ENCODE results near the gene DYSF. TPM values are rescaled to one million over a fixed set of nuclear protein-coding genes. Genes with fewer than 3 reads are reported as not detected.

DYSF gene
- total RNA-seq, 2 donors from 2014 or later: 0.34 to 2.8 TPM

- no peak for DNase-seq
- Mint-ChIP-seq H3K4me3 (no peak overlapping the region), H3K27ac (no peak overlapping the region), H3K27me3 (peaks cover 28% of the 10 kb centered on the region), H3K36me3 (ENCODE audit: low read depth) (no peaks in the 10 kb centered on the region), H3K4me1 (peaks cover 3% of the 10 kb centered on the region)
- ATAC-seq: no peak
- no peaks in the 10 kb centered on the region for H3K9me3 ChIP-seq (ENCODE audit: control insufficient read depth, low read length, poor library complexity, severe bottlenecking)
Measured at GRCh38 chr2:71505086-71505769, 51.9 kb downstream of the DYSF start.

- no peaks in the 10 kb centered on the region for H3K36me3 Mint-ChIP-seq (ENCODE audit: low read depth)
- ATAC-seq (no peak), DNase-seq (no peak)
- H3K9me3 ChIP-seq (ENCODE audit: control insufficient read depth, low read length, poor library complexity, severe bottlenecking): no peaks in the 10 kb centered on the region
- no peak overlapping the region for H3K4me3 Mint-ChIP-seq
- H3K27ac Mint-ChIP-seq: no peak overlapping the region
- peaks cover 30% of the 10 kb centered on the region for H3K27me3 Mint-ChIP-seq
- H3K4me1 Mint-ChIP-seq: peaks cover 5% of the 10 kb centered on the region
Measured at GRCh38 chr2:71505770-71506140, 52.4 kb downstream of the DYSF start.

- Mint-ChIP-seq H3K27ac (no peak overlapping the region), H3K36me3 (ENCODE audit: low read depth) (no peaks in the 10 kb centered on the region), H3K4me3 (no peak overlapping the region), H3K4me1 (peaks cover 5% of the 10 kb centered on the region), H3K27me3 (peaks cover 27% of the 10 kb centered on the region)
- DNase-seq (no peak), ATAC-seq (no peak)
- H3K9me3 ChIP-seq (ENCODE audit: control insufficient read depth, low read length, poor library complexity, severe bottlenecking): no peaks in the 10 kb centered on the region
Measured at GRCh38 chr2:71506222-71507153, 53.1 kb downstream of the DYSF start.

GRCh38 chr2:71507476-71507875 lies 54.1 kb downstream of the DYSF start:
- no peak overlapping the region for H3K4me3 Mint-ChIP-seq
- peaks cover 27% of the 10 kb centered on the region for H3K27me3 Mint-ChIP-seq
- peaks cover 5% of the 10 kb centered on the region for H3K4me1 Mint-ChIP-seq
- ATAC-seq (no peak), DNase-seq (no peak)
- no peaks in the 10 kb centered on the region for H3K36me3 Mint-ChIP-seq (ENCODE audit: low read depth)
- H3K27ac Mint-ChIP-seq: no peak overlapping the region
- H3K9me3 ChIP-seq (ENCODE audit: control insufficient read depth, low read length, poor library complexity, severe bottlenecking): no peaks in the 10 kb centered on the region

- no peak overlapping the region for H3K4me3 Mint-ChIP-seq
- peaks cover 25% of the 10 kb centered on the region for H3K27me3 Mint-ChIP-seq
- DNase-seq (peak; percentile 46 to 61 (median 55)), ATAC-seq (peak; percentile 63)
- H3K36me3 Mint-ChIP-seq (ENCODE audit: low read depth): no peaks in the 10 kb centered on the region
- H3K9me3 ChIP-seq (ENCODE audit: control insufficient read depth, low read length, poor library complexity, severe bottlenecking): no peaks in the 10 kb centered on the region
- peaks cover 5% of the 10 kb centered on the region for H3K4me1 Mint-ChIP-seq
- H3K27ac Mint-ChIP-seq: no peak overlapping the region
Measured at GRCh38 chr2:71510196-71510807, 56.9 kb downstream of the DYSF start.

- no peak overlapping the region for H3K4me3 Mint-ChIP-seq
- DNase-seq (no peak), ATAC-seq (no peak)
- H3K4me1 Mint-ChIP-seq: peaks cover 5% of the 10 kb centered on the region
- no peak overlapping the region for H3K27ac Mint-ChIP-seq
- H3K27me3 Mint-ChIP-seq: peaks cover 25% of the 10 kb centered on the region
- no peaks in the 10 kb centered on the region for H3K9me3 ChIP-seq (ENCODE audit: control insufficient read depth, low read length, poor library complexity, severe bottlenecking)
- no peaks in the 10 kb centered on the region for H3K36me3 Mint-ChIP-seq (ENCODE audit: low read depth)
Measured at GRCh38 chr2:71510938-71511337, 57.6 kb downstream of the DYSF start.

- no peaks in the 10 kb centered on the region for H3K9me3 ChIP-seq (ENCODE audit: control insufficient read depth, low read length, poor library complexity, severe bottlenecking)
- H3K4me1 Mint-ChIP-seq: peaks cover 7% of the 10 kb centered on the region
- no peaks in the 10 kb centered on the region for H3K36me3 Mint-ChIP-seq (ENCODE audit: low read depth)
- peaks cover 32% of the 10 kb centered on the region for H3K27me3 Mint-ChIP-seq
- DNase-seq (no peak), ATAC-seq (no peak)
- H3K4me3 Mint-ChIP-seq: no peak overlapping the region
- H3K27ac Mint-ChIP-seq: no peak overlapping the region
Measured at GRCh38 chr2:71511776-71512175, 58.4 kb downstream of the DYSF start.

GRCh38 chr2:71512386-71512785 lies 59.0 kb downstream of the DYSF start:
- ATAC-seq: no peak

GRCh38 chr2:71513096-71513495 lies 59.7 kb downstream of the DYSF start:
- Mint-ChIP-seq H3K27me3 (peaks cover 35% of the 10 kb centered on the region), H3K36me3 (ENCODE audit: low read depth) (no peaks in the 10 kb centered on the region), H3K4me3 (no peak overlapping the region), H3K4me1 (peaks cover 7% of the 10 kb centered on the region), H3K27ac (no peak overlapping the region)
- no peaks in the 10 kb centered on the region for H3K9me3 ChIP-seq (ENCODE audit: control insufficient read depth, low read length, poor library complexity, severe bottlenecking)
- ATAC-seq (no peak), DNase-seq (no peak)

More at GRCh38 chr2:71512386-71512785, 59.0 kb downstream of the DYSF start:
- peaks cover 35% of the 10 kb centered on the region for H3K27me3 Mint-ChIP-seq
- H3K27ac Mint-ChIP-seq: no peak overlapping the region
- H3K4me1 Mint-ChIP-seq: peaks cover 7% of the 10 kb centered on the region
- no peak for DNase-seq
- no peaks in the 10 kb centered on the region for H3K36me3 Mint-ChIP-seq (ENCODE audit: low read depth)
- no peak overlapping the region for H3K4me3 Mint-ChIP-seq
- no peaks in the 10 kb centered on the region for H3K9me3 ChIP-seq (ENCODE audit: control insufficient read depth, low read length, poor library complexity, severe bottlenecking)

- H3K27ac Mint-ChIP-seq: no peak overlapping the region
- H3K36me3 Mint-ChIP-seq (ENCODE audit: low read depth): no peaks in the 10 kb centered on the region
- no peaks in the 10 kb centered on the region for H3K9me3 ChIP-seq (ENCODE audit: control insufficient read depth, low read length, poor library complexity, severe bottlenecking)
- DNase-seq: no peak
- ATAC-seq: no peak
- peaks cover 7% of the 10 kb centered on the region for H3K4me1 Mint-ChIP-seq
- no peak overlapping the region for H3K4me3 Mint-ChIP-seq
- peaks cover 31% of the 10 kb centered on the region for H3K27me3 Mint-ChIP-seq
Measured at GRCh38 chr2:71513721-71514120, 60.4 kb downstream of the DYSF start.

GRCh38 chr2:71516253-71516888 lies 63.0 kb downstream of the DYSF start:
- H3K4me1 Mint-ChIP-seq: peaks cover 3% of the 10 kb centered on the region
- H3K4me3 Mint-ChIP-seq: no peak overlapping the region
- ATAC-seq (no peak), DNase-seq (no peak)
- peaks cover 27% of the 10 kb centered on the region for H3K27me3 Mint-ChIP-seq
- no peaks in the 10 kb centered on the region for H3K36me3 Mint-ChIP-seq (ENCODE audit: low read depth)
- no peak overlapping the region for H3K27ac Mint-ChIP-seq
- H3K9me3 ChIP-seq (ENCODE audit: control insufficient read depth, low read length, poor library complexity, severe bottlenecking): no peaks in the 10 kb centered on the region

GRCh38 chr2:71517851-71518250 lies 64.5 kb downstream of the DYSF start:
- Mint-ChIP-seq H3K27me3 (peaks cover 34% of the 10 kb centered on the region), H3K4me3 (no peak overlapping the region), H3K4me1 (peaks cover 3% of the 10 kb centered on the region), H3K27ac (no peak overlapping the region), H3K36me3 (ENCODE audit: low read depth) (no peaks in the 10 kb centered on the region)
- ATAC-seq (no peak), DNase-seq (no peak)
- no peaks in the 10 kb centered on the region for H3K9me3 ChIP-seq (ENCODE audit: control insufficient read depth, low read length, poor library complexity, severe bottlenecking)

- ATAC-seq: no peak
- H3K27ac Mint-ChIP-seq: no peak overlapping the region
- H3K36me3 Mint-ChIP-seq (ENCODE audit: low read depth): peaks cover 4% of the 10 kb centered on the region
- peaks cover 48% of the 10 kb centered on the region for H3K27me3 Mint-ChIP-seq
- H3K4me1 Mint-ChIP-seq: peaks cover 4% of the 10 kb centered on the region
- H3K4me3 Mint-ChIP-seq: no peak overlapping the region
- no peak for DNase-seq
- no peaks in the 10 kb centered on the region for H3K9me3 ChIP-seq (ENCODE audit: control insufficient read depth, low read length, poor library complexity, severe bottlenecking)
Measured at GRCh38 chr2:71521436-71521950, 68.1 kb downstream of the DYSF start.
